Myocyte (in vitro differentiated cells): ENCODE data around the gene LMTK2. TPM values are rescaled to one million over a fixed set of nuclear protein-coding genes. Genes with fewer than 3 reads are reported as not detected.
"Not testable (repeated sequence)": the region's sequence is repeated elsewhere in the genome, so short reads cannot be mapped to it uniquely, and the experiment has no call there.

Experiments used
- DNase-seq: peaks from one replicate; pipeline ENCODE4 v3.0.0-alpha.2; 2012; ENCODE audit warnings: low read depth
- total RNA-seq: library from RNA; depleted of rRNA; stranded (reverse); fragments of >200 nt; gene quantifications from 2 replicates; pipeline ENCODE4 v1.2.3, GENCODE V29; 2014

The LMTK2 gene
- total RNA-seq, 1 donor from 2014 or later = 7.1 TPM

- DNase-seq = no peak
Observed at GRCh38 chr7:98105942-98106544, 619 bp upstream of the LMTK2 start.

GRCh38 chr7:98107313-98107721 lies 655 bp downstream of the LMTK2 start:
- DNase-seq = no peak

GRCh38 chr7:98110249-98111022 lies 3.8 kb downstream of the LMTK2 start:
- no peak for DNase-seq

- no peak for DNase-seq
Observed at GRCh38 chr7:98112077-98112476, 5.4 kb downstream of the LMTK2 start.

GRCh38 chr7:98115746-98116525 lies 9.3 kb downstream of the LMTK2 start:
- DNase-seq = no peak

GRCh38 chr7:98116656-98117461 lies 10.2 kb downstream of the LMTK2 start:
- no peak for DNase-seq

GRCh38 chr7:98119256-98119918 lies 12.7 kb downstream of the LMTK2 start:
- DNase-seq = no peak

- DNase-seq = no peak
Observed at GRCh38 chr7:98120559-98120958, 13.9 kb downstream of the LMTK2 start.

GRCh38 chr7:98121388-98121787 lies 14.7 kb downstream of the LMTK2 start:
- DNase-seq = not testable (repeated sequence)

- no peak for DNase-seq
Observed at GRCh38 chr7:98123365-98123696, 16.7 kb downstream of the LMTK2 start.

- DNase-seq = no peak
Observed at GRCh38 chr7:98125759-98126158, 19.1 kb downstream of the LMTK2 start.

- DNase-seq = no peak
Observed at GRCh38 chr7:98126311-98127142, 19.9 kb downstream of the LMTK2 start.

GRCh38 chr7:98128346-98128745 lies 21.7 kb downstream of the LMTK2 start:
- no peak for DNase-seq

- no peak for DNase-seq
Observed at GRCh38 chr7:98130959-98131358, 24.3 kb downstream of the LMTK2 start.

- DNase-seq = peak; percentile 74
Observed at GRCh38 chr7:98133181-98133580, 26.5 kb downstream of the LMTK2 start.

- DNase-seq = peak; percentile 42
Observed at GRCh38 chr7:98133621-98134303, 27.1 kb downstream of the LMTK2 start.

- no peak for DNase-seq
Observed at GRCh38 chr7:98134420-98135228, 28.0 kb downstream of the LMTK2 start.

- no peak for DNase-seq
Observed at GRCh38 chr7:98135984-98136383, 29.3 kb downstream of the LMTK2 start.

- DNase-seq = no peak
Observed at GRCh38 chr7:98136423-98136822, 29.8 kb downstream of the LMTK2 start.
